Left hindlimb (tissue), 1 donor: ENCODE measurements around the gene DOP1A.

Source experiments
- DNase-seq: peaks from one replicate; pipeline ENCODE4 v3.0.0-alpha.2; 2018

DOP1A gene

DNA sequence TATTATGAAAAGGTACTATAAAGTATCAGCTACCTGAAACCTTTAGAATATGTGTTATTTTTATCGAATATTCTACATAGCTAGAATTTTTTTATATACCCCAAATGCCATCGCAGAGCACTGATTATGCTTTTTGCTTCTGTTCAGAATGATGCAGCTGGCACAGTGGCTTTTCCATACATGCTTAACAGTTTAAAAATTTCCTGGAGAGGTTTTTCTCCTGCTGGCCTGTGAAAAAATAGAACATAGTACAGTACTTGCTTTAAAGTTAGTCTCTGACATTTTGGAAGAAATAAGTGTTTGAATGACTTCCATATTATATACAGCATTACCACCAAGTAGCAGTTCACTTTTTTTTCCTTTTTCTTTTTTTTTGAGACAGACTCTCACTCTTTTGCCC, 5.3 kb downstream of the DOP1A start:
- no peak for DNase-seq

GRCh38 chr6:83073615-83074014, 6.1 kb downstream of the DOP1A start:
- no peak for DNase-seq

DNA sequence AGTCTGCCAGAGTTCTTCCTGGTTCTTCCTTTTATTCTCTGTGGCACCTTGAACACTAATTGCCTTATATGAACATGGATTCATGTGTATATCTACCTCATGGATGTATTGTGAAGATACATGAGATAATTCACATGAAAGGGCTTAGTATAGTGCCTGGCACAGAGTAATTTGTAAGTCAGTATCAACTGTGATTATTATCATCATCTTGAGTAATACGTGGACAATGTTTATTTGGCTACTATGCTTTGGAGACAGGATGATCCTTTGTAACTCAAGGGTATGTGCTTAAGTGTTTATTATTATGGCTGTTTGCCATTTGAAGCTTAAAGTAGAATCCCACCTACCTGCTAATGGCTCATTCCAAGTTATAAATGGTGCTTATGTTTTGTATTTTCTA, 16.0 kb downstream of the DOP1A start:
- DNase-seq: no peak

DNA sequence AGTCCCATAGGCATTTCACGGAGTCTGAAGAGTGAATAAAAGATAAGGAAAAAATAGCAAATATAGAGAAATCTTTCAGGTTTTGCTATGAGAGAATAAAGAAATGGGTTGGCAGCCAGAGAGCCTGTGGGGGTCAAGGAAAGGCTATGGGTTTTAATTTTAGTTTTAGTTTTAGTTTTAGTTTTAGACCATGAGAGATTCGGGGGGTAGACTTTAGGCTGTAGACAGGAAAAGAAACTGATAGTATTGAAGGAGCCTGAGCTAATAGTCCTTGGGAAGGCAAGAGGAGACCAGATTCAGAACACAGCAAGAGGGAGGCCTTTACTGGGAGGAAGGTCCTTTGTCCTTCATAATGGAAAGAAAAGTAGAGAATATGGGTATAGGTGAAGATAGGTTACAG, 19.3 kb downstream of the DOP1A start:
- no peak for DNase-seq

- DNase-seq: no peak
These were observed 25.4 kb downstream of the DOP1A start for GRCh38 chr6:83092756-83093399.

- no peak for DNase-seq
These were observed 29.3 kb downstream of the DOP1A start for GRCh38 chr6:83096791-83097190.

DNA sequence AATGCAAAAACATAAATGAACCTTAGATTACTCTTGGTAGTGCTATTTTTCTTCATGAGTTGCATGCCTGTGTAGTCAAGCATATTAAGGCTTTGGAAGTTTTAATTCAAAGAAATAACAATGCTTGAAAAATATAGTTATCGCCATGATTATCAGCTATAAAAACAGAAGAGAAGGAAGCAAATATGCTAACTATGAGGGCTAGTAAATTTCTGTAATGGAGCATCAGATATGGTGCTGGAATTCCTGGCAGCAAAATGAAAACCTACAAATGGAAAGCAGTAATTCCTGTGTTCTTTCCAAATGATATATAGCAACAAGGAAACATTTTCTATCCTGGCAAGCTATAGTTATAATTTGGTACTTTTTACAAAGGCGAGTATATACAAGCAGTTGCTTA, 29.7 kb downstream of the DOP1A start:
- no peak for DNase-seq

DNA sequence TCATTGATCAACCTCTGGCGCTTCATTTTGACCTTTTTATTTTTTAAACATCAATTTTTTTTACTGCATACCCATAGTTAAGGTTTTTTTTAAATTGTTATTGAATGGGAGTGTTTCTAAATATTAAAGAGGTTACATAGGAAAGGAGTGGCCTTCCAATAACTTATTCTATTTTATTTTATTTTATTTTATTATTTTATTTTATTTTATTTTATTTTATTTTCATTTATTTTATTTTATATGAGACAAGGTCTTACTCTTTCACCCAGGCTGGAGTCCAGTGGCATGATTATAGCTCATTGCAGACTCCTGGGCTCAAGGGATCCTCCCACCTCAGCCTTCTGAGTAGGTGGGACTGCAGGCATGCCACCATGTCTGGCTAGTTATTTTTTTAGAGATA, 30.2 kb downstream of the DOP1A start:
- no peak for DNase-seq

GRCh38 chr6:83098589-83098988, 31.1 kb downstream of the DOP1A start:
- no peak for DNase-seq

GRCh38 chr6:83108378-83108777, 40.9 kb downstream of the DOP1A start:
- no peak for DNase-seq

- DNase-seq: no peak
These were observed 45.8 kb downstream of the DOP1A start for GRCh38 chr6:83113258-83113657.

- no peak for DNase-seq
These were observed 46.7 kb downstream of the DOP1A start for GRCh38 chr6:83114164-83114563.

GRCh38 chr6:83117802-83118201, 50.3 kb downstream of the DOP1A start:
- no peak for DNase-seq

DNA sequence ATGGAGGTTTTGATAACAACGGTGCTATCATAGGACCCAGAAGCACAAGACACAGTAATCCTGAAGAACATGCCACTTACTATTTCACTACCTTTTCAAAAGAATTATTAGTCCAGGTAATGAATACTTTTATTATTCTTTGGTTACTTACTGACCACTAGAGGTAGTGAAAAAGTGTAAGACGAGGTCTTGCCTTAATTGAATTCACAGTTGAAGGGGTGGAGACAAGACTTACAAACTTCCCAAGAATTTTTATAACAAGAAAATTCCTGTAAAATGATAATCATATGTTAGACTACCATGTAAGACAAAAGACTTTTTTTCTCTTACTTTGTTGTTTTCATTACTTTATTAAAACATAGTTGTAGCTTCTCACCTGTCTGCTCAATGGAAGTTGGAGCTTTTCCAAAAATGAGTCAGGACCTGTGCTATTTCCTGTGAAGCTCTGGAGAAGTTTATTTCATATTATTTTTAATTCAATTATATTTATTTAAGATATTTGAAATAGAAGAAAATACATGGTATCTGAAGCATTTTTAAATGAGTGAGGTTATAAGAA, 52.4 kb downstream of the DOP1A start:
- DNase-seq: no peak

- DNase-seq: no peak
These were observed 57.1 kb downstream of the DOP1A start for GRCh38 chr6:83124553-83124952.

GRCh38 chr6:83125425-83125824, 58.0 kb downstream of the DOP1A start:
- no peak for DNase-seq

GRCh38 chr6:83126223-83126622, 58.8 kb downstream of the DOP1A start:
- no peak for DNase-seq

GRCh38 chr6:83126807-83127206, 59.3 kb downstream of the DOP1A start:
- no peak for DNase-seq

DNA sequence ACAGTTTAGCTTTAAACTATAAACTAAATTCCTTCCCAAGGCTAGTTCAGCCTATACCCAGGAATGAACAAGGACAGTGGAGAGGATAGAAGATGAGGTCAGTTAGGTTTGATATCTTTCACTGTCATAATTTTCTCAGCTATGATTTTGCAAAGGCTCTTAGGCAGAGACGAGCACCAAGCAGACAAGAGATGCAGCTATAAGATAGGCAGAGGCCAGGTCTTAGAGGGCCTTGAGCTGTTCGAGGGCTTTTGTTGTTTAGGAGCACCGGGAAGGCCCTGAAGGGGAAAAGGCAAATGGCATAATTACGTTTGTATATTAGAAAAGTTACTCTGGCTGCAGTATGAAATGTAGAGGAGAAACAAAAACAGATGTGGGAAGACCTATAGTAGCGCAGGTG, 59.8 kb downstream of the DOP1A start:
- no peak for DNase-seq

GRCh38 chr6:83127976-83128375, 60.5 kb downstream of the DOP1A start:
- no peak for DNase-seq

- no peak for DNase-seq
These were observed 64.7 kb downstream of the DOP1A start for GRCh38 chr6:83132121-83132520.

- DNase-seq: no peak
These were observed 70.7 kb downstream of the DOP1A start for GRCh38 chr6:83138118-83138722.

- DNase-seq: no peak
These were observed 71.3 kb downstream of the DOP1A start for GRCh38 chr6:83138758-83139157.

- no peak for DNase-seq
These were observed 83.6 kb downstream of the DOP1A start for GRCh38 chr6:83151114-83151513.

- DNase-seq: no peak
These were observed 85.4 kb downstream of the DOP1A start for GRCh38 chr6:83152913-83153312.
